ENCODE measurements around the gene NUMA1.

The NUMA1 gene

DNA sequence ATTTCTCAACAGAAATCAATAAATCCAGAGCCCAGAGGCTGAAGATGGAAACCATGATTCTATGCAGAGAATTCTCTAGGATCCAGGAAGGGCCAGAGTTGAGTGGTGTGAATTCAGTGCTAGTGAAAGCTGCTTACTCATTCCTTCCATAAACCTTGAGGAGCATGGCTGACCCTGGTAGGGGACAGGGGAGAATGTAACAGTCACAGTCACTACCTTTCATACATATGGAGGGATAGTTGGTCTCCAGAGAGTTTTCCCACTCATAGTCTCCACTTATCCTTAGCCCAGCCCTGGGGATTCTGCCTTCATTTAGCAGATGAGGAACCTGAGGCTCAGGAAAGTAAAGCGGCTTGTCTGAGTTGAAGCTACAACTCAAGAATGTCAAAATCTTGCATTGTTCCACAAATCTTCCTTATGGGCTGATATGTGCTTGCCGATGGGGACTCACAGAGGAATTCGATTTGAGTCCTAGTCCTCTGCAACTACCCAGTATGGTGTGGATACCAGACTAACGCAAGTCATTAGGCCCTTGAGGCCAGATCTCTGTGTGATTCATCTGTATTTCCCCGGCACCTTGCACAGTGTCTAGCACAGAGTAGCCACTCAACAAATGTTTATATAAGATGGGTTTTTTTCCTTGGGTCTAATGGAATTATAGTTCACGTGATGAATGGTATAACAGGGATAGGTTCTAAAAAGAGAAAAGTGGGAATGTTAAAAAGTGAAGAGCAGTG lies 35.8 kb upstream of the NUMA1 start:
- ChIA-PET CTCF (no interaction called here), POLR2A (no interaction called here)
- TF ChIP-seq FOXA1 (IDR thresholded peaks at IDR 0.05) (no peak), SUZ12 (IDR thresholded peaks at IDR 0.05) (no peak), HDGF (IDR thresholded peaks at IDR 0.05; ENCODE audit: borderline replicate concordance) (no peak), LEF1 (IDR thresholded peaks at IDR 0.05; ENCODE audit: borderline replicate concordance) (no peak), SP1 (IDR thresholded peaks at IDR 0.05) (no peak), ZNF384 (IDR thresholded peaks at IDR 0.05) (no peak), BHLHE40 (IDR thresholded peaks at IDR 0.05; ENCODE audit: borderline replicate concordance) (no peak), NFRKB (IDR thresholded peaks at IDR 0.05) (no peak), ELF4 (IDR thresholded peaks at IDR 0.05) (no peak), FOXM1 (IDR thresholded peaks at IDR 0.05; ENCODE audit: borderline replicate concordance) (no peak), CTBP1 (IDR thresholded peaks at IDR 0.05; ENCODE audit: borderline replicate concordance) (no peak), ARNT (IDR thresholded peaks at IDR 0.05) (no peak), TARDBP (IDR thresholded peaks at IDR 0.05) (no peak), L3MBTL2 (conservative IDR thresholded peaks at IDR 0.05) (no peak), FOXK2 (IDR thresholded peaks at IDR 0.05) (no peak)
- TF ChIP-seq, protein P1, sequence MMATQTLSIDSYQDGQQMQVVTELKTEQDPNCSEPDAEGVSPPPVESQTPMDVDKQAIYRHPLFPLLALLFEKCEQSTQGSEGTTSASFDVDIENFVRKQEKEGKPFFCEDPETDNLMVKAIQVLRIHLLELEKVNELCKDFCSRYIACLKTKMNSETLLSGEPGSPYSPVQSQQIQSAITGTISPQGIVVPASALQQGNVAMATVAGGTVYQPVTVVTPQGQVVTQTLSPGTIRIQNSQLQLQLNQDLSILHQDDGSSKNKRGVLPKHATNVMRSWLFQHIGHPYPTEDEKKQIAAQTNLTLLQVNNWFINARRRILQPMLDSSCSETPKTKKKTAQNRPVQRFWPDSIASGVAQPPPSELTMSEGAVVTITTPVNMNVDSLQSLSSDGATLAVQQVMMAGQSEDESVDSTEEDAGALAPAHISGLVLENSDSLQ (IDR thresholded peaks at IDR 0.05), result no peak
- DNase-seq (ENCODE audit: extremely low spot score), result no peak

- ChIA-PET POLR2A (no interaction called here), CTCF (no interaction called here)
- DNase-seq (ENCODE audit: extremely low spot score), result no peak
- TF ChIP-seq CTBP1 (IDR thresholded peaks at IDR 0.05; ENCODE audit: borderline replicate concordance) (no peak), SP1 (IDR thresholded peaks at IDR 0.05) (no peak), LEF1 (IDR thresholded peaks at IDR 0.05; ENCODE audit: borderline replicate concordance) (no peak), FOXA1 (IDR thresholded peaks at IDR 0.05) (no peak), FOXM1 (IDR thresholded peaks at IDR 0.05; ENCODE audit: borderline replicate concordance) (no peak), FOXK2 (IDR thresholded peaks at IDR 0.05) (no peak), TARDBP (IDR thresholded peaks at IDR 0.05) (no peak), NFRKB (IDR thresholded peaks at IDR 0.05) (no peak)
- TF ChIP-seq, protein P1 (IDR thresholded peaks at IDR 0.05), result no peak
Measured at GRCh38 chr11:72114570-72114969, 34.2 kb upstream of the NUMA1 start.

DNA sequence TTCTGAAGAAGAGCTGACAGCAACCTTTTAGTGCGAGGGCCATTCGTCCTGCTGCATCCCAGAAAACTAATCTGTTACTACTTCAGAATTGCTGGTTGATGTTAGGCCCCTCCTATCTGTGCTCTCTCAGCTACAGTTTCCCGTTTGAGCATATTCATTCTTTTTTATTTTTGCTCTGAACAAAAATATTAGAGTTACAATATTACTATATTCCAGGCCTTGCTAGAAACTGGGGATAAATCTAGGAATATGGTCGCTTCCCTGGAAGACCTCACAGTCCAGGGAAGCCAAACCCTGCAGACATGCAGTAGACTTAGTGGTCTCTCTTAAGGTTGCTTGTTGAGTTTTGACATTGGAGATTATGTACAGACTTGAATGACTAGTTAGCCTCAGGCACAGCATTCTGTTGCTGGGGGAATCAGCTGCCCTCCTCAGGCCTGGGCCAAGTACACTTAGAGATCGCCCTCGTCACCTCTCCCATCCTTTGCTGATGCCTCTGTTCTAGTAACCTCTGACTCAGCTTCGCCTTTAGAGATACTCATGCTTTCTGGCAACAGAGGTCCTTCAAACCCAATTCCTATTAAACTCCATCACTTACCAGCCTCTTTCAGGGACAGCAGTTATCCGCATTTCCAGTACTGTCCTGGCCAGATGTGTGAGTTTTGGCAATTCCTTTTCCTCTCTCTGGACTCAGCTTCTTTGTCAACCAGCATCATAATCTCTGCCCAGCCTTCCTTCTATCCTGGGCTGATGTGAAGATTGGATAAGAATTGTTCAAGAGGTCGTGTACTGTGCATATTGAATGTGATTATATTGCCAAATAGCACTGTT lies 32.9 kb upstream of the NUMA1 start:
- ChIA-PET POLR2A (interaction anchor here (1.0 to 1.9 kb wide), 16 partner anchors 9 to 81 kb away, joined by 3 to 9 read pairs (median 4); partner anchors contain the start of gene LAMTOR1), CTCF (no interaction called here)
- TF ChIP-seq FOXA1 (IDR thresholded peaks at IDR 0.05) (no peak), L3MBTL2 (conservative IDR thresholded peaks at IDR 0.05) (peak; percentile 39; the same call in 1 of the 2 replicates)
- no peak for DNase-seq (ENCODE audit: extremely low spot score)

DNA sequence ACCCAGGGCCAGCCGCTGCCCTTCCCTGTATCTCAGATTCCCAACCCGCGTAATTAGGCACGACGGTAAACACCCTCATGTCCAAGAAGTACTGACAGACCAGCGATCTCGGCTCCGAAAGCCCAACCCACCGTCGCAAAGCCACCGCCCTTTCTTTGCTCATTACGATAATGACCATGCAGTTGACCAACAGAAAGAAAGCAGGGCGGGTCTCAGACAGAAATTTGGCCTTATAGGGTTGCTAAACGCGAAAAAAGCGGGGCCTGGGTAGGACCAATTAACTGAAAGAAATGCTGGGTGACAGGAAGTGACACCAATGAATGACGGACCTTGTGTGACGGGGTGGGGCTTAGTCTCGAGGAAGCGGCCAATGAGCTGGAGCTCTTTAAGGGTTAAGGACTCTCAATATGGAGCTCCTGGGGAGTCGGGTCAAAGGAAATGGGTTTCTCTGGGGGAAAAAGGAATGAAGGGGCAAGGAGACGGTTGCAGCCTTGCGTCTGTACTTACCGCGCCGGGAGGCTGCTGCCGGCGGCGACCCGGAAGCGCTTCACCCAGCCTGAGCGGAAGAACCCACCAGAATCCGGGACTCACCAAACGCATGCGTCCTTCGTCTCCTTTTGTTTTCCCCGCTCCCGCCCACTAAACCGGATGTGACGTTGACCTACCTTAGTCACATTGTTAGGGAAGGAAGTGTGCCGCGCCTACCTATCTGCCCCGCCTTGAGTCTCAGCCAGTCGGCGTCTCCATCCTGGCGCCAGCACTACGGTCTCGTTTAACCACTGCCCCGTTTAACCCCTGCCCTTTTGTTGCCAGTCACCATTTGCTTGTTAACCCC lies 32.0 kb upstream of the NUMA1 start, which contains the start of gene ANAPC15:
TSS of gene ANAPC15 (minus strand) at position 553 of the 835 bp plus-strand sequence. CDS start 1,419 bp downstream, outside the sequence.
- CTCF ChIA-PET, result no interaction called here
- DNase-seq (ENCODE audit: extremely low spot score), result peak; percentile 93
- POLR2A ChIA-PET, result interaction anchor here (0.6 to 1.9 kb wide), 18 partner anchors 8 to 185 kb away, joined by 3 to 9 read pairs (median 4); partner anchors contain the start of gene LAMTOR1
- TF ChIP-seq L3MBTL2 (conservative IDR thresholded peaks at IDR 0.05), result peak; percentile 80
- TF ChIP-seq NFRKB (IDR thresholded peaks at IDR 0.05), result no peak
- TF ChIP-seq, protein P1 (IDR thresholded peaks at IDR 0.05), result peak; percentile 99
- no peak for TF ChIP-seq TARDBP (IDR thresholded peaks at IDR 0.05)
- TF ChIP-seq CTBP1 (IDR thresholded peaks at IDR 0.05; ENCODE audit: borderline replicate concordance), result no peak
- TF ChIP-seq SUZ12 (IDR thresholded peaks at IDR 0.05), result no peak
- TF ChIP-seq ELF4 (IDR thresholded peaks at IDR 0.05), result peak; percentile 78

GRCh38 chr11:72111300-72112142 lies 31.2 kb upstream of the NUMA1 start:
- no peak for TF ChIP-seq TARDBP (IDR thresholded peaks at IDR 0.05)
- no peak for TF ChIP-seq SUZ12 (IDR thresholded peaks at IDR 0.05)
- no peak for DNase-seq (ENCODE audit: extremely low spot score)
- ChIA-PET POLR2A (interaction anchor here (0.6 to 1.9 kb wide), 16 partner anchors 9 to 184 kb away, joined by 3 to 9 read pairs (median 4); partner anchors contain the start of gene LAMTOR1), CTCF (no interaction called here)

Measured in HEK293T (cell line).